HepG2 (cell line): ENCODE measurements around the gene TRAPPC10. TPM values are rescaled to one million over a fixed set of nuclear protein-coding genes. Genes with fewer than 3 reads are reported as not detected.

ENCODE experiments used
- CCDC6 ChIP-seq: sonication (generic); formaldehyde crosslinking; IDR thresholded peaks from 2 replicates; pipeline ENCODE4 v1.8.1; 2022; ENCODE audit warnings: mild to moderate bottlenecking, missing genetic modification reagents, moderate library complexity
- CEBPG ChIP-seq: IDR thresholded peaks from 2 replicates; pipeline ENCODE4 v1.6.1; 2016
- CHD2 ChIP-seq: IDR thresholded peaks from 2 replicates; pipeline ENCODE4 v1.6.1; 2011; ENCODE audit warnings: low read depth, low read length, improper control_type of control experiment
- FOXC1 ChIP-seq: sonication (generic); formaldehyde crosslinking; IDR thresholded peaks from 2 replicates; pipeline ENCODE4 v1.8.0; 2022; ENCODE audit warnings: mild to moderate bottlenecking, missing genetic modification reagents, borderline replicate concordance
- HNRNPK ChIP-seq: fragments of 200-400 bp; formaldehyde crosslinking; IDR thresholded peaks from 2 replicates; pipeline ENCODE4 v1.6.1; 2018; ENCODE audit warnings: low read length, low read depth, moderate library complexity, mild to moderate bottlenecking; ENCODE audit not compliant: poor library complexity, severe bottlenecking
- NBN ChIP-seq: fragments of 450-650 bp; conservative IDR thresholded peaks from 2 replicates; pipeline ENCODE4 v1.6.1; 2017
- NR2F2 ChIP-seq: IDR thresholded peaks from 2 replicates; pipeline ENCODE4 v1.6.1; 2012; ENCODE audit warnings: low read depth, inconsistent platforms, borderline replicate concordance
- SKI ChIP-seq: fragments of 450-650 bp; IDR thresholded peaks from one replicate; pipeline ENCODE4 v1.6.1; 2018; ENCODE audit warnings: mild to moderate bottlenecking; ENCODE audit not compliant: partially characterized antibody
- ZNF101 ChIP-seq: sonication (generic); formaldehyde crosslinking; IDR thresholded peaks from 2 replicates; pipeline ENCODE4 v1.4.0; 2020; ENCODE audit warnings: mild to moderate bottlenecking, low read depth, missing genetic modification reagents, borderline replicate concordance
- ZNF136 ChIP-seq: sonication (generic); formaldehyde crosslinking; IDR thresholded peaks from 2 replicates; pipeline ENCODE4 v1.8.1; 2022; ENCODE audit warnings: low read depth, mild to moderate bottlenecking, moderate library complexity, missing genetic modification reagents
- ZNF205 ChIP-seq: IDR thresholded peaks from 2 replicates; pipeline ENCODE4 v1.6.1; 2018; ENCODE audit warnings: missing biosample characterization, missing genetic modification reagents
- ZNF235 ChIP-seq: sonication (generic); formaldehyde crosslinking; IDR thresholded peaks from 2 replicates; pipeline ENCODE4 v1.8.1; 2023; ENCODE audit warnings: mild to moderate bottlenecking, missing genetic modification reagents, borderline replicate concordance
- ZNF263 ChIP-seq: sonication (generic); formaldehyde crosslinking; IDR thresholded peaks from 2 replicates; pipeline ENCODE4 v1.4.0; 2020; ENCODE audit warnings: missing genetic modification reagents
- ZNF562 ChIP-seq: sonication (generic); formaldehyde crosslinking; IDR thresholded peaks from 2 replicates; pipeline ENCODE4 v1.8.0; 2022; ENCODE audit warnings: missing genetic modification reagents, borderline replicate concordance
- ZNF878 ChIP-seq: sonication (generic); formaldehyde crosslinking; IDR thresholded peaks from 2 replicates; pipeline ENCODE4 v1.8.1; 2023; ENCODE audit warnings: mild to moderate bottlenecking, missing genetic modification reagents, moderate library complexity
- ZSCAN31 ChIP-seq: sonication (generic); formaldehyde crosslinking; IDR thresholded peaks from 2 replicates; pipeline ENCODE4 v1.5.0; 2020; ENCODE audit warnings: low read depth, mild to moderate bottlenecking, missing genetic modification reagents
- polyA plus RNA-seq, 8 experiments: library from polyadenylated mRNA; depleted of rRNA in 3 of 8; stranded (reverse) in 7 of 8; unstranded in 1 of 8; fragments of >200 nt; fragmentation: Illumina TruSeq in 4 of 8; extraction: Trizol in 4 of 8; gene quantifications; 2 replicates each; pipeline versions ENCODE4 v1.2.1 to v1.2.3, GENCODE V29; 2011 to 2016; ENCODE audit warnings: low read depth in 4 of 8, missing spikeins in 1 of 8, mixed read lengths in 1 of 8; ENCODE audit not compliant: insufficient read depth in 1 of 8
- total RNA-seq, 5 experiments: library from RNA; depleted of rRNA; stranded (reverse); fragments of >200 nt; fragmentation: Illumina TruSeq; extraction: Trizol; gene quantifications; 2 replicates each; pipeline ENCODE4 v1.2.3, GENCODE V29; 2016; ENCODE audit warnings: low read depth in 1 of 5
- TF ChIP-seq, protein P1 (sequence below): sonication (generic); formaldehyde crosslinking; IDR thresholded peaks from 2 replicates; pipeline ENCODE4 v1.4.0; 2020; ENCODE audit warnings: missing genetic modification reagents
- TF ChIP-seq, protein P2 (sequence below): sonication (generic); formaldehyde crosslinking; conservative IDR thresholded peaks from 2 replicates; pipeline ENCODE4 v1.8.0; 2022; ENCODE audit warnings: missing genetic modification reagents
- TF ChIP-seq, protein P3 (sequence below), 2 experiments: sonication (generic) in 1 of 2; formaldehyde crosslinking in 1 of 2; IDR thresholded peaks; 2 replicates each; pipeline versions ENCODE4 v1.4.0 to v1.6.1; 2018 to 2020; ENCODE audit warnings: missing genetic modification reagents in 2 of 2, borderline replicate concordance in 1 of 2, low read depth in 1 of 2, mild to moderate bottlenecking in 1 of 2, missing biosample characterization in 1 of 2
- TF ChIP-seq, protein P4 (sequence below): sonication (generic); formaldehyde crosslinking; conservative IDR thresholded peaks from 2 replicates; pipeline ENCODE4 v1.5.0; 2020; ENCODE audit warnings: missing genetic modification reagents
- TF ChIP-seq, protein P5 (sequence below): sonication (generic); formaldehyde crosslinking; IDR thresholded peaks from 2 replicates; pipeline ENCODE4 v1.5.0; 2020; ENCODE audit warnings: missing genetic modification reagents

TRAPPC10 gene
- total and polyA plus RNA-seq, 2 of the 13 experiments (the other 11 are each of a cell fraction or from before 2014, with no cell fraction given), result 10.6 to 16.5 TPM

DNA sequence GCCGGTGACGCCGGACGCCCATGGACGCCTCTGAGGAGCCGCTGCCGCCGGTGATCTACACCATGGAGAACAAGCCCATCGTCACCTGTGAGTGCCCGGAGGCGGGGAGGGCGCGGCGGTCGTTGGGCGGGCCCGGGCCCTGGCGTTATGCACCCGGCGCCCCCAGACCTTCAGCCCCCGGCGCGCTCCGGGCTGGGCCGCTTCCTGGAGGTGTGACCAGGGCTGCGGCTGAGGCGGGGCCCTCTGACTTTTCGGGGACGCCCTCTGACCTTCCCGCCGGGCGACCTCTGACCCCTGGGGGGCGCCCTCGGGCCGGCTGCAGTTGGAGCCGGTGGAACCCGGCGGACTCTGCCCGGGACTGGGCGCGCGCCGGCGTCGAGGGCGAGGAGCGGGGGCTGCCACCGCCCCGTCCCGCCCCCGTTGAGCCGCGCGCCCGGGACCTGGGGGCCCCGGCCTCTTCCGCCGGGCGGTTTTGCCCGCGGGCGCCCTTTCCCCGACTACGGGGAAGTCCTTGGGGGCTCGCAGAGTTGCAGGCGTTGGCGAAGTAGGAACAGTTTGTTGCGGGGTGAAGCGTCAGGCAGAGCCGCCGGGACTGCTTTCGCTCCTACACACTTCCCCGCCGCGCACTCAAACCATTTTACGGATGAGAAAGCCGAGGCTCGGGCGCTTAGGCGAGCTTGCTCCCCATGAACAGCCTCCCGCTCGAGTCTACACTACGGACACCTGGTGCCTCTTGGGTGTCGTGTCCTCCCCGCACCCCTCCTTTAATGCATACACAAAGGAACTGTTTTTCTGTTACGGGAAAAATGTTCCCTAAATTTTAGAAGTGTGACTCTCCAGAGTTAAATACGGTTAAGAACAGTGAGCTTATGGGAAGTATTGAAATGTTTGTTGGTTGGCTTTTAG is 618 bp downstream of the TRAPPC10 start (continued):
- TF ChIP-seq, protein P1, sequence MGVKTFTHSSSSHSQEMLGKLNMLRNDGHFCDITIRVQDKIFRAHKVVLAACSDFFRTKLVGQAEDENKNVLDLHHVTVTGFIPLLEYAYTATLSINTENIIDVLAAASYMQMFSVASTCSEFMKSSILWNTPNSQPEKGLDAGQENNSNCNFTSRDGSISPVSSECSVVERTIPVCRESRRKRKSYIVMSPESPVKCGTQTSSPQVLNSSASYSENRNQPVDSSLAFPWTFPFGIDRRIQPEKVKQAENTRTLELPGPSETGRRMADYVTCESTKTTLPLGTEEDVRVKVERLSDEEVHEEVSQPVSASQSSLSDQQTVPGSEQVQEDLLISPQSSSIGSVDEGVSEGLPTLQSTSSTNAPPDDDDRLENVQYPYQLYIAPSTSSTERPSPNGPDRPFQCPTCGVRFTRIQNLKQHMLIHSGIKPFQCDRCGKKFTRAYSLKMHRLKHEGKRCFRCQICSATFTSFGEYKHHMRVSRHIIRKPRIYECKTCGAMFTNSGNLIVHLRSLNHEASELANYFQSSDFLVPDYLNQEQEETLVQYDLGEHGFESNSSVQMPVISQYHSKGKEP (CRISPR knock-in tag), result no peak
- TF ChIP-seq NR2F2, result peak; percentile 86
- TF ChIP-seq, protein P2, sequence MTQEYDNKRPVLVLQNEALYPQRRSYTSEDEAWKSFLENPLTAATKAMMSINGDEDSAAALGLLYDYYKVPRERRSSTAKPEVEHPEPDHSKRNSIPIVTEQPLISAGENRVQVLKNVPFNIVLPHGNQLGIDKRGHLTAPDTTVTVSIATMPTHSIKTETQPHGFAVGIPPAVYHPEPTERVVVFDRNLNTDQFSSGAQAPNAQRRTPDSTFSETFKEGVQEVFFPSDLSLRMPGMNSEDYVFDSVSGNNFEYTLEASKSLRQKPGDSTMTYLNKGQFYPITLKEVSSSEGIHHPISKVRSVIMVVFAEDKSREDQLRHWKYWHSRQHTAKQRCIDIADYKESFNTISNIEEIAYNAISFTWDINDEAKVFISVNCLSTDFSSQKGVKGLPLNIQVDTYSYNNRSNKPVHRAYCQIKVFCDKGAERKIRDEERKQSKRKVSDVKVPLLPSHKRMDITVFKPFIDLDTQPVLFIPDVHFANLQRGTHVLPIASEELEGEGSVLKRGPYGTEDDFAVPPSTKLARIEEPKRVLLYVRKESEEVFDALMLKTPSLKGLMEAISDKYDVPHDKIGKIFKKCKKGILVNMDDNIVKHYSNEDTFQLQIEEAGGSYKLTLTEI (CRISPR knock-in tag), result no peak
- TF ChIP-seq ZNF136 (CRISPR knock-in tag), result no peak
- TF ChIP-seq ZNF263 (CRISPR knock-in tag), result no peak
- peak; percentile 22; the same call in 1 of the 2 replicates for TF ChIP-seq FOXC1 (CRISPR knock-in tag)
- no peak for TF ChIP-seq ZNF101
- no peak for TF ChIP-seq HNRNPK
- TF ChIP-seq, protein P3, sequence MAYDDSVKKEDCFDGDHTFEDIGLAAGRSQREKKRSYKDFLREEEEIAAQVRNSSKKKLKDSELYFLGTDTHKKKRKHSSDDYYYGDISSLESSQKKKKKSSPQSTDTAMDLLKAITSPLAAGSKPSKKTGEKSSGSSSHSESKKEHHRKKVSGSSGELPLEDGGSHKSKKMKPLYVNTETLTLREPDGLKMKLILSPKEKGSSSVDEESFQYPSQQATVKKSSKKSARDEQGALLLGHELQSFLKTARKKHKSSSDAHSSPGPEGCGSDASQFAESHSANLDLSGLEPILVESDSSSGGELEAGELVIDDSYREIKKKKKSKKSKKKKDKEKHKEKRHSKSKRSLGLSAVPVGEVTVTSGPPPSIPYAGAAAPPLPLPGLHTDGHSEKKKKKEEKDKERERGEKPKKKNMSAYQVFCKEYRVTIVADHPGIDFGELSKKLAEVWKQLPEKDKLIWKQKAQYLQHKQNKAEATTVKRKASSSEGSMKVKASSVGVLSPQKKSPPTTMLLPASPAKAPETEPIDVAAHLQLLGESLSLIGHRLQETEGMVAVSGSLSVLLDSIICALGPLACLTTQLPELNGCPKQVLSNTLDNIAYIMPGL (CRISPR knock-in tag; IDR thresholded peaks at IDR 0.05; ENCODE audit: borderline replicate concordance in 1 of 2, low read depth in 1 of 2), result peak in 1 of 2 experiments; percentile 69; a peak in 1 of 4 replicates
- TF ChIP-seq ZNF205 (CRISPR knock-in tag), result peak; percentile 96
- no peak for TF ChIP-seq ZNF562 (CRISPR knock-in tag)
- TF ChIP-seq ZNF878, result 0 out of 2 replicates have a peak, but pooled peaks have one; percentile 11
- peak; percentile 65 for TF ChIP-seq SKI
- no peak for TF ChIP-seq ZNF235
- TF ChIP-seq, protein P4, sequence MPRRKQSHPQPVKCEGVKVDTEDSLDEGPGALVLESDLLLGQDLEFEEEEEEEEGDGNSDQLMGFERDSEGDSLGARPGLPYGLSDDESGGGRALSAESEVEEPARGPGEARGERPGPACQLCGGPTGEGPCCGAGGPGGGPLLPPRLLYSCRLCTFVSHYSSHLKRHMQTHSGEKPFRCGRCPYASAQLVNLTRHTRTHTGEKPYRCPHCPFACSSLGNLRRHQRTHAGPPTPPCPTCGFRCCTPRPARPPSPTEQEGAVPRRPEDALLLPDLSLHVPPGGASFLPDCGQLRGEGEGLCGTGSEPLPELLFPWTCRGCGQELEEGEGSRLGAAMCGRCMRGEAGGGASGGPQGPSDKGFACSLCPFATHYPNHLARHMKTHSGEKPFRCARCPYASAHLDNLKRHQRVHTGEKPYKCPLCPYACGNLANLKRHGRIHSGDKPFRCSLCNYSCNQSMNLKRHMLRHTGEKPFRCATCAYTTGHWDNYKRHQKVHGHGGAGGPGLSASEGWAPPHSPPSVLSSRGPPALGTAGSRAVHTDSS (CRISPR knock-in tag), result no peak
- 0 out of 2 replicates have a peak, but pooled peaks have one; percentile 38 for TF ChIP-seq ZSCAN31 (CRISPR knock-in tag)
- TF ChIP-seq CHD2, result no peak; the same call in 1 of the 2 replicates
- TF ChIP-seq CCDC6 (CRISPR knock-in tag), result no peak; the same call in 1 of the 2 replicates
- TF ChIP-seq, protein P5, sequence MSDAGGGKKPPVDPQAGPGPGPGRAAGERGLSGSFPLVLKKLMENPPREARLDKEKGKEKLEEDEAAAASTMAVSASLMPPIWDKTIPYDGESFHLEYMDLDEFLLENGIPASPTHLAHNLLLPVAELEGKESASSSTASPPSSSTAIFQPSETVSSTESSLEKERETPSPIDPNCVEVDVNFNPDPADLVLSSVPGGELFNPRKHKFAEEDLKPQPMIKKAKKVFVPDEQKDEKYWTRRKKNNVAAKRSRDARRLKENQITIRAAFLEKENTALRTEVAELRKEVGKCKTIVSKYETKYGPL (CRISPR knock-in tag), result no peak
- TF ChIP-seq CEBPG (CRISPR knock-in tag), result no peak
- TF ChIP-seq NBN, result no peak
